ENCODE results near the gene KCTD10. TPM values are rescaled to one million over a fixed set of nuclear protein-coding genes. Genes with fewer than 3 reads are reported as not detected.
A peak's percentile ranks its signal among the peaks of the same experiment; 100 is the strongest.

Gene KCTD10
- total RNA-seq, 1 experiment from 2014 or later, result 56.7 TPM

DNA sequence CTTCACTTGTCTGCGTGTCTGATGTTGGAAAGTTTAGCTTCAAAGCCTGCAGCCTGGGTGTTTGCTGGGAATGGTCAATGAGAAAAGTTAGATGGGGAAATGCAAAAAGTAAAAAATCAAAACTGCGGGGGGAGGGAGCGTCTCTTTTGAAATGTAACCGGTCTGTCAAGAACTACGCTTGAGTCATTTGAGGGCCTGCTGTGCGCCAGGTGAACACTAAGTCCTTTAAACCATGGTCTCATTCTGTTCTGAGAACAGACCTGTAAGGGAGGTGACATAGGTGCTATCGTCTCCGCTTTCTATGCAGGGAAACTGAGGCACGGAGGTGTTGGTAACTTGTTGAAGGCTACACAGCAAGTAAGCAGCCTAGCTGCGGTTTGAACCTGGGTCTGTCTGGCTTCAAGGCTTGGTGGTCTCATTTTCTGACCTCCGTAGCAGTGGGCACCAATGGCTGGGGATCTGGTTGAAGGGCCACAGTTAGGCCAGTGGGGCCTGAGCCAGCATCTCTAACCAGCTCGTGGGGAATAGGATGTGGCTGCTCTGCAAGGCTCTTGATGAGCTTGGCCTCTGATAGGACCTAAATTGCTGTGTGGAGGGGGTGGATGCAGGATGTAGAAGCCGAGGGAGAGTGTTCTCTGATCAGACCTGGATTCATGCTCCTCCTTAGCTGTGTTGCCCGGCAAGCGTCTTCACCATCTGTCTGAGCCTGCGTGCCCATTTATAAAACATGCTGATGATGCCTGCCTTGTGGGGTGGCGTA lies 41.5 kb downstream of the KCTD10 start:
- Mint-ChIP-seq H3K36me3 (ENCODE audit: insufficient read depth, unreplicated experiment) (no peaks in the 10 kb centered on the region), H3K27ac (ENCODE audit: unreplicated experiment) (no peak overlapping the region), H3K27me3 (ENCODE audit: unreplicated experiment) (no peaks in the 10 kb centered on the region), H3K9me3 (ENCODE audit: low read depth, unreplicated experiment) (no peaks in the 10 kb centered on the region), H3K4me3 (ENCODE audit: low read depth, unreplicated experiment) (no peak overlapping the region), H3K4me1 (ENCODE audit: low read depth, unreplicated experiment) (peaks cover 18% of the 10 kb centered on the region)
- no peak for DNase-seq
- CTCF ChIA-PET, result interaction anchor here (0.7 kb wide), 1 partner anchor 13 kb away, joined by 3 read pairs; no protein-coding TSS in a partner anchor
- intact Hi-C loops (cut with micrococcal nuclease; ENCODE audit: unreplicated experiment), result no loop called here
- no TSS peak for BruUV-seq (replicated peaks)
- TF ChIP-seq, protein P1, sequence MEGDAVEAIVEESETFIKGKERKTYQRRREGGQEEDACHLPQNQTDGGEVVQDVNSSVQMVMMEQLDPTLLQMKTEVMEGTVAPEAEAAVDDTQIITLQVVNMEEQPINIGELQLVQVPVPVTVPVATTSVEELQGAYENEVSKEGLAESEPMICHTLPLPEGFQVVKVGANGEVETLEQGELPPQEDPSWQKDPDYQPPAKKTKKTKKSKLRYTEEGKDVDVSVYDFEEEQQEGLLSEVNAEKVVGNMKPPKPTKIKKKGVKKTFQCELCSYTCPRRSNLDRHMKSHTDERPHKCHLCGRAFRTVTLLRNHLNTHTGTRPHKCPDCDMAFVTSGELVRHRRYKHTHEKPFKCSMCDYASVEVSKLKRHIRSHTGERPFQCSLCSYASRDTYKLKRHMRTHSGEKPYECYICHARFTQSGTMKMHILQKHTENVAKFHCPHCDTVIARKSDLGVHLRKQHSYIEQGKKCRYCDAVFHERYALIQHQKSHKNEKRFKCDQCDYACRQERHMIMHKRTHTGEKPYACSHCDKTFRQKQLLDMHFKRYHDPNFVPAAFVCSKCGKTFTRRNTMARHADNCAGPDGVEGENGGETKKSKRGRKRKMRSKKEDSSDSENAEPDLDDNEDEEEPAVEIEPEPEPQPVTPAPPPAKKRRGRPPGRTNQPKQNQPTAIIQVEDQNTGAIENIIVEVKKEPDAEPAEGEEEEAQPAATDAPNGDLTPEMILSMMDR (IDR thresholded peaks at IDR 0.05; ENCODE audit: unreplicated experiment), result no peak

DNA sequence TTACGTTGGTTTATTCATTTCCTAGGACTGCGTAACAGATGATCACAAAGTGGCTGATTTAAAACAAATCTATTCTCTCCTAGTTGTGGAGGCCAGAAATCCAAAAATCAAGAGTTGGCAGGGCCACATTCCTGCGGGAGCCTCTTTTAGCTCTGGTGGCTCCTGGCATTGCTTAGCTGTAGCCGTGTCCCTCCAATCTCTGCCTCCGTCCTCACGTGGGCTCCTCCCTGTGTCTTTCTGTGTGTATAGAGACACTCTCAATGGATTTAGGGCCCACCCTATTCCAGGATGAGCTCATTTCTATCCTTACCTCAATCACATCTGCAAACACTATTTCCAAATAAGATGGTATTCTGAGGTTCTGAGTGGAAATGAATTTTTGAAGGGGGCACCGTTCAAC lies 42.5 kb downstream of the KCTD10 start:
- Mint-ChIP-seq H3K27ac (ENCODE audit: unreplicated experiment) (no peak overlapping the region), H3K27me3 (ENCODE audit: unreplicated experiment) (no peaks in the 10 kb centered on the region), H3K4me1 (ENCODE audit: low read depth, unreplicated experiment) (peaks cover 18% of the 10 kb centered on the region), H3K4me3 (ENCODE audit: low read depth, unreplicated experiment) (no peak overlapping the region), H3K36me3 (ENCODE audit: insufficient read depth, unreplicated experiment) (no peaks in the 10 kb centered on the region), H3K9me3 (ENCODE audit: low read depth, unreplicated experiment) (no peaks in the 10 kb centered on the region)
- intact Hi-C loops (cut with micrococcal nuclease; ENCODE audit: unreplicated experiment), result loop anchor here (5.0 kb wide), 1 partner anchor 163 kb away; no protein-coding TSS in a partner anchor
- CTCF ChIA-PET, result interaction anchor here (0.7 kb wide), 1 partner anchor 33 kb away, joined by 3 read pairs; no protein-coding TSS in a partner anchor
- DNase-seq, result no peak
- TF ChIP-seq, protein P1 (IDR thresholded peaks at IDR 0.05; ENCODE audit: unreplicated experiment), result no peak
- no TSS peak for BruUV-seq (replicated peaks)

DNA sequence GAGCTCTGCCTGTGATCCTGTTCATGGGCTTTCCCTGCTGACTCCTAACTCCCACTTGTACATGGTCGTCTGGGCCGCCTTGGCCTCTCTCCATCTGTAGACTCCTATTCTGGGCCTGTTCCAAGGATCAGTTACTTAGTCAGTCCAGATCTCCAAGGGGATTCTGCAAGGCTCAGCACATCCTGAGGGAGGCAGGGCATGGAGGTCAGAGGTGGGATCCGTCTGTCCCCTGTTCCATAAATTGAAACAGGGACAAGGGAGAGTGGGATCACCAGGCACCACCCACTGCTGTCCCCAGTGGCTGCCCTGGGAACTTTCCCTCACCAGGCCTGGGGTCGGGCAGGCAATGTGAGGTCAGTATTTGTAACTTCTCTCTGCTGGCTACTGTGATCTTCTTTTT lies 43.5 kb downstream of the KCTD10 start:
- DNase-seq, result peak; percentile 24
- Mint-ChIP-seq H3K27ac (ENCODE audit: unreplicated experiment) (no peak overlapping the region), H3K4me1 (ENCODE audit: low read depth, unreplicated experiment) (peaks cover 18% of the 10 kb centered on the region), H3K9me3 (ENCODE audit: low read depth, unreplicated experiment) (no peaks in the 10 kb centered on the region), H3K36me3 (ENCODE audit: insufficient read depth, unreplicated experiment) (no peaks in the 10 kb centered on the region), H3K27me3 (ENCODE audit: unreplicated experiment) (no peaks in the 10 kb centered on the region), H3K4me3 (ENCODE audit: low read depth, unreplicated experiment) (no peak overlapping the region)
- intact Hi-C loops (cut with micrococcal nuclease; ENCODE audit: unreplicated experiment), result loop anchor here (2.0 to 5.0 kb wide), 2 partner anchors 29 to 164 kb away; no protein-coding TSS in a partner anchor
- BruUV-seq (replicated peaks), result no TSS peak
- TF ChIP-seq, protein P1 (IDR thresholded peaks at IDR 0.05; ENCODE audit: unreplicated experiment), result peak; percentile 54
- CTCF ChIA-PET, result interaction anchor here (0.9 to 1.8 kb wide), 7 partner anchors 8 to 116 kb away, joined by 3 to 6 read pairs (median 3); partner anchors contain the start of gene KCTD10

DNA sequence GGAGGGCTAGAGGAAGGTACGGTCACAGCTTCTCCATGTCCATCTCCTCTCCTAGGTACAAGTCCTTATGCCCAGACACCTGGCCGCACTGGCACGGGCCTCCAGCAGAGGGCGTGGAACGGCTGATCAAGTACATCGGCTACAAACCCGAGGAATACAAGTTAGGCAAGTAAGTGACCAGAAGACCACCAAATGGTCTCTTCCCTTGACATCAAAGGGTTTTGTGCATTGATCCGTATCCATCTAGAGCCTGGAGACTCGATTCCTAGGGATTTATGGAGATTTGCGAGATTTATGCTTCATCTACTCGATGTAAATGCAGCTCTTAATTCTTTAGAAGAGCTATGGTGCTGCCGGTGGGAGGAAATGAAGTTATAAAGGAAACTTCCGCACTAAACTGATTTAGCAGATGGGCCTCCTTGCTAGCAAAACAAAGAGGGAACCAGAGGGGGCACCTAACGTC lies 44.2 kb downstream of the KCTD10 start:
- intact Hi-C loops (cut with micrococcal nuclease; ENCODE audit: unreplicated experiment), result loop anchor here (2.0 to 5.0 kb wide), 2 partner anchors 30 to 164 kb away; no protein-coding TSS in a partner anchor
- peak; percentile 95 for DNase-seq
- Mint-ChIP-seq H3K4me3 (ENCODE audit: low read depth, unreplicated experiment) (no peak overlapping the region), H3K36me3 (ENCODE audit: insufficient read depth, unreplicated experiment) (no peaks in the 10 kb centered on the region), H3K4me1 (ENCODE audit: low read depth, unreplicated experiment) (peaks cover 18% of the 10 kb centered on the region), H3K27ac (ENCODE audit: unreplicated experiment) (no peak overlapping the region), H3K9me3 (ENCODE audit: low read depth, unreplicated experiment) (no peaks in the 10 kb centered on the region), H3K27me3 (ENCODE audit: unreplicated experiment) (no peaks in the 10 kb centered on the region)
- no TSS peak for BruUV-seq (replicated peaks)
- TF ChIP-seq, protein P1 (IDR thresholded peaks at IDR 0.05; ENCODE audit: unreplicated experiment), result peak; percentile 82
- CTCF ChIA-PET, result interaction anchor here (0.9 to 1.8 kb wide), 10 partner anchors 9 to 266 kb away, joined by 3 to 11 read pairs (median 4); partner anchors contain the start of gene KCTD10
